Omental fat pad (tissue), 4 donors: ENCODE results near the gene ME3. TPM values are rescaled to one million over a fixed set of nuclear protein-coding genes. Genes with fewer than 3 reads are reported as not detected.

ENCODE experiments used
- ATAC-seq: fragments of 150-250 bp; one replicate; pipeline ENCODE4 v1.9.1; 2016; ENCODE audit warnings: mild to moderate bottlenecking, moderate library complexity; ENCODE audit not compliant: low FRiP score
- DNase-seq: peaks from one replicate; pipeline ENCODE4 v3.0.0-alpha.2; 2019; ENCODE audit warnings: low spot score
- total RNA-seq, 4 donors: library from RNA; depleted of rRNA; stranded (reverse); fragments of >200 nt; gene quantifications; one replicate each; pipeline ENCODE4 v1.1.0, GENCODE V29; 2016
- TF ChIP-seq, protein P1 (sequence below), 3 donors: fragments of 450-650 bp; IDR thresholded peaks; one replicate each; pipeline ENCODE4 v1.5.1; 2016 to 2017; ENCODE audit warnings: antibody characterized with exemption in 3 of 3, mild to moderate bottlenecking in 3 of 3, moderate library complexity in 2 of 3

Gene ME3
- total RNA-seq, 4 donors from 2014 or later, result 28.4 to 93.0 (median 80.1) TPM

GRCh38 chr11:86596861-86597586 is 75.4 kb downstream of the ME3 start:
- ATAC-seq (no peak), DNase-seq (no peak)

GRCh38 chr11:86595955-86596354 is 76.5 kb downstream of the ME3 start:
- DNase-seq, result no peak
- TF ChIP-seq, protein P1, sequence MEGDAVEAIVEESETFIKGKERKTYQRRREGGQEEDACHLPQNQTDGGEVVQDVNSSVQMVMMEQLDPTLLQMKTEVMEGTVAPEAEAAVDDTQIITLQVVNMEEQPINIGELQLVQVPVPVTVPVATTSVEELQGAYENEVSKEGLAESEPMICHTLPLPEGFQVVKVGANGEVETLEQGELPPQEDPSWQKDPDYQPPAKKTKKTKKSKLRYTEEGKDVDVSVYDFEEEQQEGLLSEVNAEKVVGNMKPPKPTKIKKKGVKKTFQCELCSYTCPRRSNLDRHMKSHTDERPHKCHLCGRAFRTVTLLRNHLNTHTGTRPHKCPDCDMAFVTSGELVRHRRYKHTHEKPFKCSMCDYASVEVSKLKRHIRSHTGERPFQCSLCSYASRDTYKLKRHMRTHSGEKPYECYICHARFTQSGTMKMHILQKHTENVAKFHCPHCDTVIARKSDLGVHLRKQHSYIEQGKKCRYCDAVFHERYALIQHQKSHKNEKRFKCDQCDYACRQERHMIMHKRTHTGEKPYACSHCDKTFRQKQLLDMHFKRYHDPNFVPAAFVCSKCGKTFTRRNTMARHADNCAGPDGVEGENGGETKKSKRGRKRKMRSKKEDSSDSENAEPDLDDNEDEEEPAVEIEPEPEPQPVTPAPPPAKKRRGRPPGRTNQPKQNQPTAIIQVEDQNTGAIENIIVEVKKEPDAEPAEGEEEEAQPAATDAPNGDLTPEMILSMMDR (IDR thresholded peaks at IDR 0.05), result no peak
- ATAC-seq, result no peak

More at GRCh38 chr11:86596861-86597586, 75.4 kb downstream of the ME3 start:
- TF ChIP-seq, protein P1 (IDR thresholded peaks at IDR 0.05), result no peak

GRCh38 chr11:86595451-86595850 is 77.0 kb downstream of the ME3 start:
- DNase-seq (no peak), ATAC-seq (no peak)
- TF ChIP-seq, protein P1 (IDR thresholded peaks at IDR 0.05), result no peak

DNA sequence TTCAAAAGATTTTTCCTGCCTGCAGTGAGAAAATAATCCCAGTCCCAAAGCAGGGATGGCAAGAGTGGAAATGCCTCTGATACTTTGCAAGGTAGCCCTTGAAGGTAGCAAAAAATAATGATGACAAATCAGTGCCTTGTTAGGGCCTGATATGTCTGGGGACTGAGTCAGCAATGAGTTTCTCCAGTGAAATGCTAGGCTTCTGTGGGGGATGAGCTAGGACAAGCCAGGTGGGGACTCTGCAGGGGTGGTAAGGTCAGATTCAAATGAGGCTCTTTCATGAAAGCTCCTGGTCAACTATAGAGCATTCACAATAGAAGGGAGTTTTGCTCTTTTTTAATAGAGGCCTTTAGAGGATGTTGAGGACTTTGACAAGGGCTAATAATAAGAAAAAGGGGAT is 77.7 kb downstream of the ME3 start:
- no peak for DNase-seq
- TF ChIP-seq, protein P1 (IDR thresholded peaks at IDR 0.05), result no peak
- no peak for ATAC-seq

DNA sequence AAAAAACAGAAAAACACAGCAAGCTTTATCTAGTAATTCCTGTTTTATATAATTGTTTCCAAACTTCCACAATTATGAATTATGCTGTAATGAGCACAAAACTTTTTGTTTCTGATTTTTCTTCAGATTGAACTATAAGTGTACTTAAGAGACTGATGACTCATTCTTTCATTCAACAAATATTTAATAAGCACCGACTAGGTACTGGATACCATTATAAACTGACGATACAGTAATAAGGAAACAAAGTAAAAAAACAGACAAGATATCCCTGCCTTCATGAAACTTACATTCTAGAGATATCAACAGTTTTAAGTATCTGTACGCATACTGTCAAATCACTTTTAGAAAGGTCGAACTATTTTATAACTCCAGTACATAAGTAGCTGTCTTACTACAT is 78.6 kb downstream of the ME3 start:
- DNase-seq, result no peak
- no peak for ATAC-seq
- TF ChIP-seq, protein P1 (IDR thresholded peaks at IDR 0.05), result no peak

DNA sequence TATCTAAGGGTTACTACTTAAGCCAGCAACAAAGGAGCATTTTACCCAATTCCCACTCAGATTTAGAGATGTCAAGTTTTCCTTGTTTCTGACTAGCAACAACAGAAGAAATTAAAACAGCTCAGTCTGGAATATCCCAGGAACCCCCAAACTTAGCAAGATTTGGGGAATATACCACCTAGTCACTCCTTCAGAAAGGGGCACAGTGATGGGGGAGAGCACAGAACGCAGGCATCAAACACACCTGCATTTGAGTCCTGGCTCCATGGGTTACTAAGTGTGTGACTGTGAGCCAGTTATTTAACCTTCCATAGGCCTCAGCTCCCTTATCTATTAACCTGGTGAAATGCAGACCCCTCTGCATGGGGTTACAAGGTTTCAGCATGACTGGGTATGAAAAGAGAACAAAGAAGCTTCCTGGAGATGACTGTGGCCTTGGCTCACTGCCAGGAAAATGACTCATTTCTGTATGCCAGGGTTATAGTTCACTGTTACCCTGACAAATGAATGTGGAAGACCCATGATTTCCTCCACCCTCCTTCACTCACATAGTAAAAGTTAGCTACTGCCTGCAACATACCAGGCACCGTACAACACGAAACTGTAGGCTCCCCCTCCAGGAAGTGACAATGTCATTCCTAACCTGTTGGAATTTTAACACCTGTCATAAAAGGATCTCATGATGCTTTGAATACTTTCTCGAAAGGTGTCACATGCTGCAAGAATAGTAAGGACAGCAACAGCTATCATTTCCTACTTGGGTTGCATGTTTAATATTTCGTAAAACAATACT is 79.6 kb downstream of the ME3 start:
- DNase-seq (peak; percentile 44), ATAC-seq (peak; percentile 66)

More for the DNA sequence above, 79.6 kb downstream of the ME3 start:
- TF ChIP-seq, protein P1 (IDR thresholded peaks at IDR 0.05), result no peak
